Measurements from ENCODE around the gene MUC13. TPM values are rescaled to one million over a fixed set of nuclear protein-coding genes. Genes with fewer than 3 reads are reported as not detected.

Gene MUC13
- total RNA-seq, 1 experiment from 2014 or later, result not detected

GRCh38 chr3:124923833-124924232 lies 10.7 kb downstream of the MUC13 start:
- Histone ChIP-seq H3K56ac (ENCODE audit: insufficient read length, low read depth, low read length) (no peak overlapping the region), H4K5ac (ENCODE audit: insufficient read length, low read depth, low read length) (no peak overlapping the region), H3K4me1 (ENCODE audit: insufficient read depth, low read length) (0 out of 2 replicates have a peak, but pooled peaks cover 2% of the 10 kb centered on the region), H3K23me2 (ENCODE audit: insufficient read length, low read depth, low read length, poor library complexity, severe bottlenecking) (no peaks in the 10 kb centered on the region), H3K27ac (ENCODE audit: insufficient read length, low read depth, low read length) (no peak overlapping the region), H3T11ph (ENCODE audit: low read length) (no peak overlapping the region), H2BK15ac (ENCODE audit: low read depth, low read length) (no peak overlapping the region), H2BK12ac (ENCODE audit: insufficient read length, low read depth, low read length) (no peak overlapping the region), H2AK5ac (ENCODE audit: insufficient read length, low read length) (no peak overlapping the region), H3K9ac (ENCODE audit: extremely low read depth, insufficient read length, low read length) (no peak overlapping the region), H2AFZ (ENCODE audit: low read length) (no peak overlapping the region), H3K4ac (ENCODE audit: low read depth, low read length) (no peak overlapping the region), H4K20me1 (ENCODE audit: control insufficient read depth, insufficient read depth, insufficient read length) (no peaks in the 10 kb centered on the region), H3K9me3 (ENCODE audit: control insufficient read depth, low read depth, low read length) (no peaks in the 10 kb centered on the region), H3K23ac (ENCODE audit: insufficient read length, low read depth, low read length) (no peak overlapping the region), H3K14ac (ENCODE audit: insufficient read depth, low read length) (no peak overlapping the region), H2BK5ac (ENCODE audit: insufficient read length, low read length) (no peak overlapping the region), H4K91ac (ENCODE audit: insufficient read length, low read depth, low read length) (no peak overlapping the region), H3K4me2 (ENCODE audit: insufficient read depth, insufficient read length, low read length) (no peak overlapping the region), H2BK20ac (ENCODE audit: low read depth, low read length, poor library complexity, severe bottlenecking) (no peak overlapping the region), H3K79me1 (ENCODE audit: insufficient read depth, low read depth, low read length, poor library complexity, severe bottlenecking) (no peaks in the 10 kb centered on the region), H3K27me3 (ENCODE audit: insufficient read depth, low read length) (no peaks in the 10 kb centered on the region), H3K79me2 (ENCODE audit: insufficient read depth, low read length) (no peaks in the 10 kb centered on the region), H2BK120ac (ENCODE audit: low read depth, low read length, poor library complexity, severe bottlenecking) (no peak overlapping the region), H4K8ac (replicated peaks; ENCODE audit: insufficient read length, low read depth, low read length) (no peak overlapping the region), H3K18ac (ENCODE audit: insufficient read length, low read depth, low read length) (no peak overlapping the region)
- Mint-ChIP-seq H3K27me3 (ENCODE audit: low read depth) (no peaks in the 10 kb centered on the region; the same call in 1 of the 2 replicates), H3K36me3 (ENCODE audit: insufficient read depth in 1 of 3, low read depth in 3 of 3) (no peaks in the 10 kb centered on the region), H3K27ac (no peak overlapping the region), H3K4me3 (no peak overlapping the region), H3K9me3 (no peaks in the 10 kb centered on the region), H3K4me1 (no peaks in the 10 kb centered on the region)
- DNase-seq, result no peak
- TF ChIP-seq CTCF (conservative IDR thresholded peaks at IDR 0.05), result no peak
